ENCODE results near the gene HEPACAM2.

DNA sequence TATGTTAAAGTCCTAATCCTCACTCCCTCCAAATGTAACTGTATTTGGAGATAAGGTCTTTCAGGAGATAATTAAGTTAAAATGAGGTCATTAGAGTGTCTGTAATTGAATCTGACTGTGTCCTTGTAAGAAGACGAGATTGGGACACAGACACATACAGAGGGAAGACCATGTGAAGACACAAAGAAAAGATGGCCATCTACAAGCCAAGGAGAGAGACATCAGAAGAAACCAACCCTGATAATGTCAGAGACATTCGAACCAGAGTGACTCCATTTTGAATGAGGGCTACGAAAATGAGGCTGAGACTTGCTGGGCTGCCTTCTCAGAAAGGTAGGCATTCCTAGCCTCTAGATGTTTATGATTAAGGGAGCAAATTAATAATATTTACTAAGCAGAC is 77.5 kb downstream of the HEPACAM2 start:
- TF ChIP-seq CTCF (IDR thresholded peaks at IDR 0.05) (no peak), POLR2A (IDR thresholded peaks at IDR 0.05) (no peak)

All from prostate gland (tissue), 2 donors.